Progenitor cell of endocrine pancreas (in vitro differentiated cells): ENCODE measurements around the gene NAA38. TPM values are rescaled to one million over a fixed set of nuclear protein-coding genes. Genes with fewer than 3 reads are reported as not detected.

Source experiments
- DNase-seq: peaks from one replicate; pipeline ENCODE4 v3.0.0; 2021; ENCODE audit warnings: low spot score; ENCODE audit not compliant: unreplicated experiment
- H3K27ac Mint-ChIP-seq: 2 replicates; pipeline ENCODE4 v1.8.0; 2021; ENCODE audit warnings: mild to moderate bottlenecking, moderate library complexity, mixed read lengths
- H3K27me3 Mint-ChIP-seq: 2 replicates; pipeline ENCODE4 v1.8.0; 2021; ENCODE audit warnings: mixed read lengths
- H3K36me3 Mint-ChIP-seq: 2 replicates; pipeline ENCODE4 v1.8.0; 2022; ENCODE audit warnings: mixed read lengths; ENCODE audit not compliant: insufficient read depth
- H3K4me1 Mint-ChIP-seq: 2 replicates; pipeline ENCODE4 v1.8.0; 2021; ENCODE audit warnings: low read depth, mixed read lengths
- H3K4me3 Mint-ChIP-seq: 2 replicates; pipeline ENCODE4 v1.8.0; 2021; ENCODE audit warnings: low read depth, mild to moderate bottlenecking, moderate library complexity, mixed read lengths
- H3K9me3 Mint-ChIP-seq: 2 replicates; pipeline ENCODE4 v1.8.0; 2021; ENCODE audit warnings: low read depth, mixed read lengths
- CTCF ChIP-seq: fragments of 200-600 bp; sonication (generic); IDR thresholded peaks from one replicate; pipeline ENCODE4 v1.5.0; 2021; ENCODE audit warnings: antibody characterized with exemption, mild to moderate bottlenecking; ENCODE audit not compliant: unreplicated experiment
- total RNA-seq: library from RNA; stranded (reverse); gene quantifications from 2 replicates; pipeline ENCODE4 v1.2.1, GENCODE V29; 2021

The NAA38 gene
- total RNA-seq, 1 donor from 2014 or later, result 70.0 TPM

DNA sequence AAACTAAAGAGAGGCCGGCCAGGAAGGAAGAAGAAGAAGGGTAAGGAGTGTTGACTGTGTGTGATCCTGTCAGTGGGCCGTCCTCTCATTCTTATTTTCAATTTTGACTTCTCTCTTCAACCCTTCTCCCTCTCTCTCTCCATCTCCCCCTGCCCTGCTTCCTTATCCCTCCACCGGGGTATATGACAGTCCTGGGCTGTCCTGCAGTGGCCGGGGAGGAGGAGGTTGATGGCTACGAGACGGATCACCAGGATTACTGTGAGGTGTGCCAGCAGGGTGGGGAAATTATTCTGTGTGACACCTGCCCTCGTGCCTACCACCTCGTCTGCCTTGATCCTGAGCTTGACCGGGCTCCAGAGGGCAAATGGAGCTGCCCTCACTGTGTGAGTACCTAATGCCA is 36.9 kb upstream of the NAA38 start:
- Mint-ChIP-seq H3K9me3 (no peaks in the 10 kb centered on the region), H3K27ac (no peak overlapping the region), H3K4me3 (no peak overlapping the region), H3K36me3 (peaks cover 42% of the 10 kb centered on the region), H3K4me1 (peaks cover 9% of the 10 kb centered on the region), H3K27me3 (no peaks in the 10 kb centered on the region)
- DNase-seq, result no peak
- TF ChIP-seq CTCF, result no peak

DNA sequence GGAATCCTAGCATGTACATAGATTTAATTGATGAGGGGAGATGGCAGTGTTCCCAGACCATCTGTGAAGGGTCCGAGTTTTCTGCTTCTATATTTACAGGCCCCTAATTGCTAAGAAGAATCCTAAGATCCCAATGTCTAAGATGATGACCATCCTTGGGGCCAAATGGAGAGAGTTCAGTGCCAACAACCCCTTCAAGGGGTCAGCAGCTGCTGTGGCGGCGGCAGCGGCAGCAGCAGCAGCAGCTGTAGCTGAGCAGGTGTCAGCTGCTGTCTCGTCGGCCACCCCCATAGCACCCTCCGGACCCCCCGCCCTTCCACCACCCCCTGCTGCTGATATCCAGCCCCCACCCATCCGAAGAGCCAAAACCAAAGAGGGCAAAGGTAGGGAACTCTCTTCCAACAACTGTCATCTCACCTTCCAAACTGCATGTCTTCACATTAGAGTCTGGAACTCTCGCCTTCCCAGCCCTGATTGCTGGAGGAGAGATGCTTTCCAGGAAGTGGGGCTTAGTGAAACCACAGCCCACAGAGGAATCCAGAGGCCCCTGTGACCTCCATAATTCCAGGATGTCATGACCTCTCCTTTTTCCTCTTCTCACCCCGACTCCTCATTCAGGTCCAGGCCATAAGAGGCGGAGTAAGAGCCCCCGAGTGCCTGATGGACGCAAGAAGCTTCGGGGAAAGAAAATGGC is 36.0 kb upstream of the NAA38 start:
- no peak for DNase-seq
- Mint-ChIP-seq H3K9me3 (no peaks in the 10 kb centered on the region), H3K4me3 (no peak overlapping the region), H3K36me3 (peaks cover 40% of the 10 kb centered on the region), H3K4me1 (peaks cover 10% of the 10 kb centered on the region), H3K27ac (no peak overlapping the region), H3K27me3 (no peaks in the 10 kb centered on the region)
- TF ChIP-seq CTCF, result no peak

DNA sequence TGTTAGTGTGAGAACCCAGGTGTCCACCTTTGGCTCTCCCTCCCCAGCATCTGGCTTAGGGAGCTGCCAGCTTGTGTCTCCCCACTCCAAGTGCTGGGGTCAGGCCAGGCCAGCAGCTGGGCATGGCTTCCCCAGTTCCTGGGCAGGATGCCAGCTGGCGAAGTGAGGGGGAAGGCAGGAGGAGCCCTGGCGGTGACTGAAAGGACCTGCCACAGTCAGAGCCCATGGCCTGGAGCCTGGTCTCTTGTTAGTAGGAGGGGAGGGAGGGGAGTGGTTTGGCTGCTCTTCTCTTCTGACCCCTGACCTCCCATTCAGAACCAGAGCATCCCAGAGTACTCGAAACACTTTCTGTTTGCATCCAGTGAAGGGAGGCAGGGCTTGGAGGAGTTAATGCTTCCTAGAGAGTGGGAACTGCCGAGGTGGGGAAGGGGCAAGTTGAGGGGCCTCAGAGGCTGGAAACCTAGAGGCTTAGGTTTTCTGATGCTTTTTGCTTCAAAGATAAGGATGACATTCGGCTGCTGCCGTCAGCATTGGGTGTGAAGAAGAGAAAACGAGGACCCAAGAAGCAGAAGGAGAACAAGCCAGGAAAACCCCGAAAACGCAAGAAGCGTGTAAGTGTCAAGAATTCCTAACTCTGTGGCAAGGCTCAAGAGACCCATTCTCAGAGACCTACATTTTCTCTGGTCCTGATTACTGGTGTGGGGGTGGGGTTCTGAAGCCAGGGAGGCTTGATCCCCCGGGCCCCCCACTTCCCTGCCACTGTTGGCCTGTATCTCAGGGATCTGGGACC is 32.0 kb upstream of the NAA38 start:
- no peak overlapping the region for H3K4me3 Mint-ChIP-seq
- no peaks in the 10 kb centered on the region for H3K27me3 Mint-ChIP-seq
- peaks cover 18% of the 10 kb centered on the region for H3K36me3 Mint-ChIP-seq
- no peaks in the 10 kb centered on the region for H3K9me3 Mint-ChIP-seq
- DNase-seq, result no peak
- no peak overlapping the region for H3K27ac Mint-ChIP-seq
- no peak for TF ChIP-seq CTCF
- H3K4me1 Mint-ChIP-seq, result peaks cover 3% of the 10 kb centered on the region

DNA sequence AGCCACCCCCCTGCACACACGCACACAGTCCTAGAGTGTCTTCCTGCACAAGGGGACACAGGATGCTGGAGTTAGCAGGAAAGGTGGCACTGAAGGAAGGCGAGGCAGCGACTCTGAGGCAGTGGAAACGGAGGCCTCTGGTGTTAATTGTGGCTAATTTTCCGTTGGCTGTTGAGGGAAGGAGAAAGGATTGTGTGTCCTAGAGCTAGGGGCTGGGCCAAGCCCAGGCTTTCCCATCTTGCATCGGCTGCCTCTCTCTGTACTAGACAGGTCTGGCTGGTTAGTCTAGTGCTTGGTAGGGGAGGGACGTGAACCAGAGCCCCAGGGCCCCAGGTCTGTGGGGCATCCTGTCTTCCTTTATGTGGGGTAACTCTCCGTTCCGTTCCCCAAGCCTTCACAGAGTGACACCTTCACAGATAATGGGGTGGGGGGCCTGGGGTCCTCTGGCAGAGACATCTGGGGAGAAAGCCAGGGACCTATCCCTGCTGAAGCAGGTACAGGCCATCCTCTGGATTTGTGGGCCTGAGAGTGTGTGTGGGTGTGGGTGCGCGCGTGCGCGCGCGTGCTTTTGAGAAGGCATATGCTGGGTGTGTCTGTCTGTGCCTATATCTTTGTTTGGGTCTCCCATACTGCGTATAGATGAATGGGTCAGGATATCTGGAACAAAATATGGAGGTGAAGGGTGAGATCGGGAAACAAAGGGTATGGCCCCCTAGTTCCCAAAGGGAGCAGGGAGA is 31.0 kb upstream of the NAA38 start, which contains the start of gene CHD3:
Gene CHD3, plus strand, starts transcription at position 606 of the 737 bp plus-strand sequence. CDS start 212 bp downstream, outside the sequence.
- Mint-ChIP-seq H3K4me1 (peaks cover 3% of the 10 kb centered on the region), H3K36me3 (peaks cover 11% of the 10 kb centered on the region), H3K4me3 (no peak within 1 kb of the TSS), H3K27ac (no peak within 1 kb of the TSS), H3K27me3 (no peaks in the 10 kb centered on the region), H3K9me3 (no peaks in the 10 kb centered on the region)
- TF ChIP-seq CTCF, result no peak
- DNase-seq, result no peak
